H1 (cell line): Measurements from ENCODE around the gene ATP8B2. TPM values are rescaled to one million over a fixed set of nuclear protein-coding genes. Genes with fewer than 3 reads are reported as not detected.

Experiments used
- CTCF ChIA-PET: fragments of 300-600 bp; sonication (Branson Sonifier 250); formaldehyde crosslinking; loops from one replicate; lab custom pipeline; 2021; ENCODE audit not compliant: partially characterized antibody; lab: Charles Lee
- POLR2A ChIA-PET: fragments of 300-600 bp; sonication (Branson Sonifier 250); formaldehyde crosslinking; loops from one replicate; lab custom pipeline; 2021; ENCODE audit warnings: inconsistent platforms; ENCODE audit not compliant: partially characterized antibody; lab: Charles Lee
- DNase-seq, 2 experiments: peaks; one replicate each; pipeline versions ENCODE4 v3.0.0 to v3.0.0-alpha.2; 2010 to 2022; ENCODE audit warnings: low spot score in 2 of 2, low read depth in 1 of 2, mixed read lengths in 1 of 2
- FAIRE-seq: peaks from 2 replicates; lab custom pipeline; 2011; peaks lifted over from hg19 to GRCh38; lab: Jason Lieb, UNC
- H2AFZ ChIP-seq: 2 replicates; pipeline ENCODE4 v1.8.1; 2012; ENCODE audit warnings: low read length, inconsistent platforms
- H2AK5ac ChIP-seq: 2 replicates; pipeline ENCODE4 v1.6.1; 2013; ENCODE audit warnings: low read depth, low read length
- H2BK120ac ChIP-seq: replicated peaks from 2 replicates; pipeline ENCODE3; 2013; ENCODE audit warnings: low read depth, low read length, inconsistent platforms
- H2BK12ac ChIP-seq: 2 replicates; pipeline ENCODE4 v1.6.1; 2013; ENCODE audit warnings: low read depth, low read length
- H2BK15ac ChIP-seq: 2 replicates; pipeline ENCODE4 v1.6.1; 2013; ENCODE audit warnings: low read length
- H2BK20ac ChIP-seq: 2 replicates; pipeline ENCODE4 v1.6.1; 2013; ENCODE audit warnings: low read length
- H2BK5ac ChIP-seq: 2 replicates; pipeline ENCODE4 v1.6.1; 2013; ENCODE audit warnings: low read depth, low read length
- H3K14ac ChIP-seq: 2 replicates; pipeline ENCODE4 v1.6.1; 2013; ENCODE audit warnings: inconsistent platforms; ENCODE audit not compliant: insufficient read length
- H3K18ac ChIP-seq: 2 replicates; pipeline ENCODE4 v1.6.1; 2013; ENCODE audit warnings: low read length; ENCODE audit errors: extremely low read depth
- H3K23ac ChIP-seq: 2 replicates; pipeline ENCODE4 v1.6.1; 2013; ENCODE audit warnings: inconsistent platforms; ENCODE audit not compliant: insufficient read length
- H3K23me2 ChIP-seq: 2 replicates; pipeline ENCODE4 v1.6.1; 2013; ENCODE audit warnings: low read depth, low read length
- H3K27ac ChIP-seq: 2 replicates; pipeline ENCODE4 v1.6.1; 2011; ENCODE audit warnings: low read depth, low read length, inconsistent platforms
- H3K27me3 ChIP-seq, 4 experiments: replicated peaks in 1 of 4; 1 replicate in 1 of 4; 2 replicates in 3 of 4; pipeline versions ENCODE4 v1.6.1 to v1.8.1; 2011 to 2013; ENCODE audit warnings: low read length in 3 of 4, mild to moderate bottlenecking in 3 of 4, inconsistent platforms in 2 of 4, mixed read lengths in 2 of 4, moderate library complexity in 1 of 4; ENCODE audit not compliant: control insufficient read depth in 3 of 4, insufficient read depth in 3 of 4; ENCODE audit errors: extremely low read depth in 1 of 4
- H3K36me3 ChIP-seq, 4 experiments: 2 replicates each; pipeline versions ENCODE4 v1.6.1 to v1.8.1; 2011 to 2013; ENCODE audit warnings: mild to moderate bottlenecking in 4 of 4, low read length in 3 of 4, moderate library complexity in 2 of 4, control low read depth in 1 of 4, inconsistent platforms in 1 of 4; ENCODE audit not compliant: insufficient read depth in 4 of 4, control insufficient read depth in 2 of 4
- H3K4ac ChIP-seq: replicated peaks from 2 replicates; pipeline ENCODE3; 2013; ENCODE audit warnings: low read length, low read depth, mixed read lengths, inconsistent platforms; ENCODE audit not compliant: insufficient read length
- H3K4me1 ChIP-seq, 4 experiments: replicated peaks in 1 of 4; 1 replicate in 1 of 4; 2 replicates in 3 of 4; pipeline versions ENCODE4 v1.6.1 to v1.8.1; 2011 to 2013; ENCODE audit warnings: low read length in 3 of 4, inconsistent platforms in 2 of 4, mixed read lengths in 1 of 4; ENCODE audit not compliant: insufficient read depth in 4 of 4, control insufficient read depth in 3 of 4
- H3K4me2 ChIP-seq, 2 experiments: 2 replicates each; pipeline versions ENCODE4 v1.6.1 to v1.8.1; 2011 to 2013; ENCODE audit warnings: low read depth in 2 of 2, low read length in 2 of 2, control low read depth in 1 of 2, inconsistent platforms in 1 of 2, mild to moderate bottlenecking in 1 of 2; ENCODE audit not compliant: insufficient read depth in 1 of 2
- H3K4me3 ChIP-seq, 4 experiments: fragments of 200-600, 300-600 bp in 1 of 4; sonication (generic), shearing (Covaris generic), sonication (Bioruptor Twin) in 1 of 4; 2 replicates each; pipeline versions ENCODE4 v1.5.1 to v1.8.1; 2011 to 2016; ENCODE audit warnings: low read length in 4 of 4, low read depth in 3 of 4, control low read depth in 2 of 4, inconsistent platforms in 2 of 4, mild to moderate bottlenecking in 2 of 4, mixed read lengths in 1 of 4, moderate library complexity in 1 of 4; ENCODE audit not compliant: insufficient read depth in 2 of 4; ENCODE audit errors: extremely low read depth in 1 of 4
- H3K56ac ChIP-seq: replicated peaks from 2 replicates; pipeline ENCODE3; 2013; ENCODE audit warnings: low read depth, mild to moderate bottlenecking, mixed read lengths, low read length, inconsistent platforms; ENCODE audit not compliant: insufficient read length
- H3K79me1 ChIP-seq: 2 replicates; pipeline ENCODE4 v1.6.1; 2013; ENCODE audit warnings: low read depth, low read length, control low read depth
- H3K79me2 ChIP-seq, 2 experiments: 2 replicates each; pipeline versions ENCODE4 v1.6.1 to v1.8.1; 2012 to 2013; ENCODE audit warnings: low read length in 2 of 2, mild to moderate bottlenecking in 2 of 2, inconsistent platforms in 1 of 2; ENCODE audit not compliant: insufficient read depth in 2 of 2, control insufficient read depth in 1 of 2
- H3K9ac ChIP-seq, 4 experiments: replicated peaks in 1 of 4; 1 replicate in 1 of 4; 2 replicates in 3 of 4; pipeline versions ENCODE4 v1.6.1 to v1.8.1; 2011 to 2013; ENCODE audit warnings: low read depth in 3 of 4, low read length in 3 of 4, control low read depth in 2 of 4, mild to moderate bottlenecking in 2 of 4, moderate library complexity in 2 of 4, inconsistent platforms in 1 of 4; ENCODE audit errors: extremely low read depth in 1 of 4
- H3K9me3 ChIP-seq, 2 experiments: 2 replicates each; pipeline versions ENCODE4 v1.6.1 to v1.8.1; 2012 to 2013; ENCODE audit warnings: mild to moderate bottlenecking in 2 of 2, moderate library complexity in 2 of 2, control low read depth in 1 of 2, inconsistent platforms in 1 of 2, low read depth in 1 of 2, low read length in 1 of 2, mixed read lengths in 1 of 2; ENCODE audit not compliant: insufficient read depth in 2 of 2
- H4K20me1 ChIP-seq, 2 experiments: replicated peaks in 1 of 2; 2 replicates each; pipeline versions ENCODE3 to v1.8.1; 2011 to 2013; ENCODE audit warnings: inconsistent platforms in 2 of 2, low read length in 2 of 2, mild to moderate bottlenecking in 1 of 2; ENCODE audit not compliant: insufficient read depth in 2 of 2, control insufficient read depth in 1 of 2
- H4K5ac ChIP-seq: 2 replicates; pipeline ENCODE4 v1.6.1; 2013; ENCODE audit warnings: low read length, low read depth, mixed read lengths, inconsistent platforms; ENCODE audit not compliant: insufficient read length
- H4K8ac ChIP-seq: 2 replicates; pipeline ENCODE4 v1.8.0; 2013; ENCODE audit warnings: mild to moderate bottlenecking, moderate library complexity, low read length, inconsistent platforms; ENCODE audit not compliant: insufficient read depth; ENCODE audit errors: extremely low read depth
- H4K91ac ChIP-seq: replicated peaks from 2 replicates; pipeline ENCODE3; 2013; ENCODE audit warnings: low read length, mixed read lengths, inconsistent platforms; ENCODE audit not compliant: insufficient read length
- CHD2 ChIP-seq: IDR thresholded peaks from 2 replicates; pipeline ENCODE4 v1.6.1; 2012; ENCODE audit warnings: low read length, improper control_type of control experiment
- CTBP2 ChIP-seq: IDR thresholded peaks from 2 replicates; pipeline ENCODE4 v1.7.0; 2011; ENCODE audit warnings: borderline replicate concordance, mild to moderate bottlenecking, moderate library complexity, mixed read lengths, low read length; ENCODE audit not compliant: insufficient read depth, insufficient read length
- EZH2 ChIP-seq: fragments of 200-600 bp; sonication (generic); IDR thresholded peaks from 2 replicates; pipeline ENCODE4 v1.7.1; 2012; ENCODE audit warnings: low read depth, mild to moderate bottlenecking, moderate library complexity, low read length, inconsistent platforms; ENCODE audit not compliant: severe bottlenecking
- RAD21 ChIP-seq, 2 experiments: IDR thresholded peaks in 1 of 2; conservative IDR thresholded peaks in 1 of 2; 2 replicates each; pipeline ENCODE4 v1.6.1; 2011; ENCODE audit warnings: low read depth in 2 of 2, low read length in 2 of 2, improper control_type of control experiment in 1 of 2, inconsistent platforms in 1 of 2, mild to moderate bottlenecking in 1 of 2, moderate library complexity in 1 of 2
- RNF2 ChIP-seq: fragments of 200-900, 300-1000 bp; sonication (generic); IDR thresholded peaks from 2 replicates; pipeline ENCODE4 v1.7.1; 2016; ENCODE audit warnings: borderline replicate concordance, low read depth, mild to moderate bottlenecking, antibody characterized with exemption, low read length; ENCODE audit not compliant: poor library complexity, severe bottlenecking; ENCODE audit errors: missing control alignments
- RXRA ChIP-seq: IDR thresholded peaks from 2 replicates; pipeline ENCODE4 v1.6.1; 2011; ENCODE audit warnings: low read depth, mild to moderate bottlenecking, low read length, moderate library complexity; ENCODE audit not compliant: insufficient read depth
- SIRT6 ChIP-seq: IDR thresholded peaks from one replicate; pipeline ENCODE4 v1.7.1; 2012; ENCODE audit warnings: low read length, inconsistent platforms
- SIX5 ChIP-seq: IDR thresholded peaks from 2 replicates; pipeline ENCODE4 v1.6.1; 2011; ENCODE audit warnings: mild to moderate bottlenecking, low read depth, low read length
- SP1 ChIP-seq: IDR thresholded peaks from 2 replicates; pipeline ENCODE4 v1.6.1; 2011; ENCODE audit warnings: low read depth, low read length
- TCF12 ChIP-seq: IDR thresholded peaks from 2 replicates; pipeline ENCODE4 v1.6.1; 2011; ENCODE audit warnings: low read depth, mild to moderate bottlenecking, low read length
- WGBS, 2 experiments: shearing (Covaris generic) in 1 of 2; methylation state at CpG; one replicate each; pipeline versions ENCODE4 v1.1.6 to v1.1.7; 2013 to 2015; ENCODE audit warnings: low lambda C conversion rate in 2 of 2, mixed read lengths in 2 of 2, inconsistent platforms in 1 of 2, low coverage in 1 of 2, missing lambda C conversion rate in 1 of 2; ENCODE audit not compliant: insufficient replicate concordance in 2 of 2, insufficient coverage in 1 of 2, insufficient read length in 1 of 2; ENCODE audit errors: extremely low coverage in 1 of 2, missing lambda C conversion rate in 1 of 2; 5-methylcytosine and 5-hydroxymethylcytosine counted together
- polyA plus RNA-seq, 7 experiments: library from polyadenylated mRNA; depleted of rRNA in 3 of 7; stranded (reverse) in 5 of 7; unstranded in 2 of 7; fragments of >200 nt in 5 of 7; fragments of 200-250 nt in 2 of 7; gene quantifications; 1 replicate in 5 of 7; 2 replicates in 1 of 7; 4 replicates in 1 of 7; pipeline versions ENCODE4 v1.2.1 to v1.2.3, GENCODE V29; 2011 to 2013; ENCODE audit warnings: missing spikeins in 2 of 7, mixed read lengths in 2 of 7
- total RNA-seq: library from RNA; stranded (reverse); fragmentation: NEBNext Ultra II Directional; extraction: Animal tissue kit (Norgen Biotek cat#: 25700); gene quantifications from 2 replicates; pipeline ENCODE4 v1.2.1, GENCODE V29; 2021
- TF ChIP-seq, protein P1 (sequence below): IDR thresholded peaks from 2 replicates; pipeline ENCODE4 v1.6.1; 2011; ENCODE audit warnings: low read length, improper control_type of control experiment
- TF ChIP-seq, protein P2 (sequence below): IDR thresholded peaks from 2 replicates; pipeline ENCODE4 v1.6.1; 2012; ENCODE audit warnings: inconsistent platforms

ATP8B2 gene
- total and polyA plus RNA-seq, 2 of the 8 experiments (the other 6 are each of a cell fraction or from before 2014, with no cell fraction given), result 61.4 to 70.1 TPM

DNA sequence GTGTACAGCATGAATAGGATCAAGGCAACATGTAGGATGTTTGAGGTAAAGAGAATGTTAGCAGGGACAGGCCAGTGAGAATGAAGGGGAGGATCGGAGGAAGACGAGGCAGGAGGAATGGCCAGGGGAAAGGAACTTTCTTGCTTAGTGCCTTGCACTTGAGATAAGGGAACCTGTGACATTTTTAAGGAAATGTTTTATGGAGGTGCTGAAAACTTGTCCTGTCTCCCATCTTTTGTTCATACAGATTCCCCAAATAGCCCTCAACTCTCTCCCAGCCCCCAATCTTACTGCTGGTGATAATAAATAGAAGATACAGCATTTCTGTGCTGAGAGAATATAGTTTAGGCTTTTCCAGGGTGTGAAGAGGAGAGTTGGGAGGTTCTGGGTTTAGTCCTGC, 13.6 kb downstream of the ATP8B2 start:
- ChIA-PET POLR2A (no interaction called here), CTCF (interaction anchor here (21.7 to 27.5 kb wide), 2 partner anchors 7 to 11 kb away, joined by 507 read pairs; partner anchors contain the start of genes AQP10 and ATP8B2)
- Histone ChIP-seq H3K14ac (no peak overlapping the region), H4K8ac (no peak overlapping the region), H3K27me3 (no peaks in the 10 kb centered on the region), H4K5ac (no peak overlapping the region), H3K4me1 (no peaks in the 10 kb centered on the region), H3K18ac (no peak overlapping the region), H3K27ac (no peak overlapping the region), H3K9ac (no peak overlapping the region), H2BK12ac (no peak overlapping the region), H3K4me2 (no peak overlapping the region), H3K9me3 (no peaks in the 10 kb centered on the region), H2AK5ac (no peak overlapping the region), H3K23ac (no peak overlapping the region), H3K23me2 (no peaks in the 10 kb centered on the region; the same call in 1 of the 2 replicates), H4K20me1 (peaks cover 0 to 8% of the 10 kb centered on the region in 2 experiments), H2BK120ac (no peak overlapping the region), H3K79me2 (no peaks in the 10 kb centered on the region), H2AFZ (no peak overlapping the region), H3K4ac (no peak overlapping the region), H4K91ac (no peak overlapping the region), H3K36me3 (peaks cover 19 to 71% (median 51%) of the 10 kb centered on the region in 4 experiments), H3K79me1 (no peaks in the 10 kb centered on the region), H2BK5ac (no peak overlapping the region), H2BK20ac (no peak overlapping the region), H3K4me3 (no peak overlapping the region), H2BK15ac (no peak overlapping the region), H3K56ac (no peak overlapping the region)
- no peak for DNase-seq
- TF ChIP-seq, protein P1, sequence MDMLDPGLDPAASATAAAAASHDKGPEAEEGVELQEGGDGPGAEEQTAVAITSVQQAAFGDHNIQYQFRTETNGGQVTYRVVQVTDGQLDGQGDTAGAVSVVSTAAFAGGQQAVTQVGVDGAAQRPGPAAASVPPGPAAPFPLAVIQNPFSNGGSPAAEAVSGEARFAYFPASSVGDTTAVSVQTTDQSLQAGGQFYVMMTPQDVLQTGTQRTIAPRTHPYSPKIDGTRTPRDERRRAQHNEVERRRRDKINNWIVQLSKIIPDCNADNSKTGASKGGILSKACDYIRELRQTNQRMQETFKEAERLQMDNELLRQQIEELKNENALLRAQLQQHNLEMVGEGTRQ, result no peak
- TF ChIP-seq CHD2 (no peak), SIRT6 (no peak), EZH2 (no peak), CTBP2 (no peak), SP1 (no peak), RNF2 (no peak), RXRA (no peak), SIX5 (no peak), RAD21 (IDR thresholded peaks at IDR 0.05 in 1 of 2, conservative IDR thresholded peaks at IDR 0.05 in 1 of 2; ENCODE audit: low read depth in 2 of 2, low read length in 2 of 2) (no peak), TCF12 (no peak)
- TF ChIP-seq, protein P2, sequence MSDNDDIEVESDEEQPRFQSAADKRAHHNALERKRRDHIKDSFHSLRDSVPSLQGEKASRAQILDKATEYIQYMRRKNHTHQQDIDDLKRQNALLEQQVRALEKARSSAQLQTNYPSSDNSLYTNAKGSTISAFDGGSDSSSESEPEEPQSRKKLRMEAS, result no peak
- no peak for FAIRE-seq
- WGBS, 2 experiments, result 95% methylated on average over 2 of the region's 2 CpGs; no CpG with 5 or more reads in 1 of the 2 experiments
